ENCODE data around the gene KRTAP6-3.
A peak's percentile ranks its signal among the peaks of the same experiment; 100 is the strongest.

The KRTAP6-3 gene

GRCh38 chr21:30590297-30590696 is 1.9 kb upstream of the KRTAP6-3 start, which contains the start of gene KRTAP22-2:
KRTAP22-2 (minus strand) TSS chr21:30590397.
- Histone ChIP-seq H3K36me3 (replicated peaks in 1 of 2; ENCODE audit: control insufficient read depth in 2 of 2, insufficient read depth in 2 of 2, low read length in 2 of 2) (no peaks in the 10 kb centered on the region), H2BK12ac (ENCODE audit: low read length) (no peak within 1 kb of the TSS), H2AK5ac (ENCODE audit: low read depth, low read length) (no peak within 1 kb of the TSS), H3K4me2 (ENCODE audit: insufficient read depth, low read length, poor library complexity, severe bottlenecking) (no peak within 1 kb of the TSS), H3K9ac (ENCODE audit: low read depth, low read length, poor library complexity) (no peak within 1 kb of the TSS), H2BK120ac (ENCODE audit: low read depth, low read length) (no peak within 1 kb of the TSS), H3K4me1 (ENCODE audit: control insufficient read depth in 2 of 2, insufficient read depth in 1 of 2, low read depth in 1 of 2, low read length in 2 of 2) (no peaks in the 10 kb centered on the region), H3K4ac (ENCODE audit: low read length) (no peak within 1 kb of the TSS), H2AFZ (ENCODE audit: low read length) (no peak within 1 kb of the TSS), H4K8ac (ENCODE audit: low read depth, low read length) (no peak within 1 kb of the TSS), H3K14ac (ENCODE audit: low read length) (no peak within 1 kb of the TSS), H3K27ac (replicated peaks; ENCODE audit: low read length) (no peak within 1 kb of the TSS), H3K79me1 (ENCODE audit: low read depth, low read length) (no peaks in the 10 kb centered on the region), H3K9me3 (replicated peaks in 1 of 2; ENCODE audit: control insufficient read depth in 2 of 2, insufficient read depth in 1 of 2, low read depth in 1 of 2, low read length in 2 of 2) (no peaks in the 10 kb centered on the region), H3K27me3 (ENCODE audit: control insufficient read depth in 3 of 3, insufficient read depth in 3 of 3, low read depth in 1 of 3, low read length in 3 of 3) (no peaks in the 10 kb centered on the region), H2BK5ac (ENCODE audit: low read length) (no peak within 1 kb of the TSS), H3K4me3 (ENCODE audit: low read length in 2 of 2) (no peak within 1 kb of the TSS), H3K23ac (ENCODE audit: low read depth, low read length, poor library complexity) (no peak within 1 kb of the TSS), H2BK15ac (ENCODE audit: low read length) (no peak within 1 kb of the TSS), H3K18ac (ENCODE audit: low read length) (no peak within 1 kb of the TSS), H4K91ac (ENCODE audit: low read depth, low read length, poor library complexity) (no peak within 1 kb of the TSS)
- no peak for DNase-seq (ENCODE audit: low spot score)

GRCh38 chr21:30598802-30599201 is 6.6 kb downstream of the KRTAP6-3 start, which contains the start of gene KRTAP6-2:
KRTAP6-2 (minus strand) TSS chr21:30598902; CDS start chr21:30598874, 28 bp downstream.
- Histone ChIP-seq H3K4me3 (ENCODE audit: low read length in 2 of 2) (no peak within 1 kb of the TSS), H2AK5ac (ENCODE audit: low read depth, low read length) (peak within 1 kb of the TSS; percentile 64), H3K9me3 (replicated peaks in 1 of 2; ENCODE audit: control insufficient read depth in 2 of 2, insufficient read depth in 1 of 2, low read depth in 1 of 2, low read length in 2 of 2) (peaks cover 0 to 2% of the 10 kb centered on the region in 2 donors), H3K18ac (ENCODE audit: low read length) (peak within 1 kb of the TSS; percentile 80), H2BK15ac (ENCODE audit: low read length) (no peak within 1 kb of the TSS), H4K8ac (ENCODE audit: low read depth, low read length) (no peak within 1 kb of the TSS), H3K4me2 (ENCODE audit: insufficient read depth, low read length, poor library complexity, severe bottlenecking) (no peak within 1 kb of the TSS), H3K9ac (ENCODE audit: low read depth, low read length, poor library complexity) (no peak within 1 kb of the TSS), H3K4ac (ENCODE audit: low read length) (no peak within 1 kb of the TSS), H3K79me1 (ENCODE audit: low read depth, low read length) (no peaks in the 10 kb centered on the region), H3K27me3 (ENCODE audit: control insufficient read depth in 3 of 3, insufficient read depth in 3 of 3, low read depth in 1 of 3, low read length in 3 of 3) (no peaks in the 10 kb centered on the region), H3K4me1 (ENCODE audit: control insufficient read depth in 2 of 2, insufficient read depth in 1 of 2, low read depth in 1 of 2, low read length in 2 of 2) (no peaks in the 10 kb centered on the region), H2BK120ac (ENCODE audit: low read depth, low read length) (no peak within 1 kb of the TSS), H2BK5ac (ENCODE audit: low read length) (no peak within 1 kb of the TSS), H2BK12ac (ENCODE audit: low read length) (peak within 1 kb of the TSS; percentile 33), H4K91ac (ENCODE audit: low read depth, low read length, poor library complexity) (no peak within 1 kb of the TSS), H3K36me3 (replicated peaks in 1 of 2; ENCODE audit: control insufficient read depth in 2 of 2, insufficient read depth in 2 of 2, low read length in 2 of 2) (no peaks in the 10 kb centered on the region), H2AFZ (ENCODE audit: low read length) (no peak within 1 kb of the TSS), H3K14ac (ENCODE audit: low read length) (no peak within 1 kb of the TSS), H3K27ac (replicated peaks; ENCODE audit: low read length) (no peak within 1 kb of the TSS), H3K23ac (ENCODE audit: low read depth, low read length, poor library complexity) (peak within 1 kb of the TSS; percentile 8)
- DNase-seq (ENCODE audit: low spot score) = no peak
- no CpG with 5 or more reads among the region's 6 CpGs for WGBS, 2 donors (ENCODE audit: extremely low coverage in 2 of 2, insufficient read length in 2 of 2, insufficient replicate concordance in 1 of 2)

- Histone ChIP-seq H2BK15ac (ENCODE audit: low read length) (no peak within 1 kb of the TSS), H3K36me3 (replicated peaks in 1 of 2; ENCODE audit: control insufficient read depth in 2 of 2, insufficient read depth in 2 of 2, low read length in 2 of 2) (no peaks in the 10 kb centered on the region), H3K9ac (ENCODE audit: low read depth, low read length, poor library complexity) (no peak within 1 kb of the TSS), H2AK5ac (ENCODE audit: low read depth, low read length) (no peak within 1 kb of the TSS), H3K27ac (replicated peaks; ENCODE audit: low read length) (no peak within 1 kb of the TSS), H2BK5ac (ENCODE audit: low read length) (no peak within 1 kb of the TSS), H3K27me3 (ENCODE audit: control insufficient read depth in 3 of 3, insufficient read depth in 3 of 3, low read depth in 1 of 3, low read length in 3 of 3) (no peaks in the 10 kb centered on the region), H3K4me2 (ENCODE audit: insufficient read depth, low read length, poor library complexity, severe bottlenecking) (no peak within 1 kb of the TSS), H2BK120ac (ENCODE audit: low read depth, low read length) (no peak within 1 kb of the TSS), H4K91ac (ENCODE audit: low read depth, low read length, poor library complexity) (no peak within 1 kb of the TSS), H3K9me3 (replicated peaks in 1 of 2; ENCODE audit: control insufficient read depth in 2 of 2, insufficient read depth in 1 of 2, low read depth in 1 of 2, low read length in 2 of 2) (peaks cover 0 to 2% of the 10 kb centered on the region in 2 donors), H2BK12ac (ENCODE audit: low read length) (no peak within 1 kb of the TSS), H3K14ac (ENCODE audit: low read length) (no peak within 1 kb of the TSS), H3K4me1 (ENCODE audit: control insufficient read depth in 2 of 2, insufficient read depth in 1 of 2, low read depth in 1 of 2, low read length in 2 of 2) (no peaks in the 10 kb centered on the region), H3K18ac (ENCODE audit: low read length) (no peak within 1 kb of the TSS), H3K23ac (ENCODE audit: low read depth, low read length, poor library complexity) (no peak within 1 kb of the TSS), H3K79me1 (ENCODE audit: low read depth, low read length) (no peaks in the 10 kb centered on the region), H4K8ac (ENCODE audit: low read depth, low read length) (no peak within 1 kb of the TSS), H2AFZ (ENCODE audit: low read length) (no peak within 1 kb of the TSS), H3K4me3 (ENCODE audit: low read length in 2 of 2) (no peak within 1 kb of the TSS), H3K4ac (ENCODE audit: low read length) (no peak within 1 kb of the TSS)
- no CpG with 5 or more reads among the region's 1 CpG for WGBS, 2 donors (ENCODE audit: extremely low coverage in 2 of 2, insufficient read length in 2 of 2, insufficient replicate concordance in 1 of 2)
- DNase-seq (ENCODE audit: low spot score) = no peak
Measured at GRCh38 chr21:30600787-30601186, 8.5 kb downstream of the KRTAP6-3 start, which contains the start of gene KRTAP22-1. KRTAP22-1 (plus strand) TSS chr21:30601087.

- Histone ChIP-seq H3K79me1 (ENCODE audit: low read depth, low read length) (no peaks in the 10 kb centered on the region), H4K91ac (ENCODE audit: low read depth, low read length, poor library complexity) (no peak overlapping the region), H2BK5ac (ENCODE audit: low read length) (no peak overlapping the region), H3K14ac (ENCODE audit: low read length) (no peak overlapping the region), H4K8ac (ENCODE audit: low read depth, low read length) (no peak overlapping the region), H3K4me3 (ENCODE audit: low read length in 2 of 2) (no peak overlapping the region), H3K4me1 (ENCODE audit: control insufficient read depth in 2 of 2, insufficient read depth in 1 of 2, low read depth in 1 of 2, low read length in 2 of 2) (no peaks in the 10 kb centered on the region), H2BK15ac (ENCODE audit: low read length) (no peak overlapping the region), H2AK5ac (ENCODE audit: low read depth, low read length) (no peak overlapping the region), H2BK12ac (ENCODE audit: low read length) (no peak overlapping the region), H2BK120ac (ENCODE audit: low read depth, low read length) (no peak overlapping the region), H3K36me3 (replicated peaks in 1 of 2; ENCODE audit: control insufficient read depth in 2 of 2, insufficient read depth in 2 of 2, low read length in 2 of 2) (no peaks in the 10 kb centered on the region), H2AFZ (ENCODE audit: low read length) (no peak overlapping the region), H3K4me2 (ENCODE audit: insufficient read depth, low read length, poor library complexity, severe bottlenecking) (no peak overlapping the region), H3K27me3 (ENCODE audit: control insufficient read depth in 3 of 3, insufficient read depth in 3 of 3, low read depth in 1 of 3, low read length in 3 of 3) (no peaks in the 10 kb centered on the region), H3K23ac (ENCODE audit: low read depth, low read length, poor library complexity) (no peak overlapping the region), H3K18ac (ENCODE audit: low read length) (no peak overlapping the region), H3K9me3 (replicated peaks in 1 of 2; ENCODE audit: control insufficient read depth in 2 of 2, insufficient read depth in 1 of 2, low read depth in 1 of 2, low read length in 2 of 2) (no peaks in the 10 kb centered on the region), H3K9ac (ENCODE audit: low read depth, low read length, poor library complexity) (no peak overlapping the region), H3K27ac (replicated peaks; ENCODE audit: low read length) (no peak overlapping the region), H3K4ac (ENCODE audit: low read length) (no peak overlapping the region)
- DNase-seq (ENCODE audit: low spot score) = no peak
- no CpG with 5 or more reads among the region's 2 CpGs for WGBS, 2 donors (ENCODE audit: extremely low coverage in 2 of 2, insufficient read length in 2 of 2, insufficient replicate concordance in 1 of 2)
Measured at GRCh38 chr21:30605968-30606367, 13.7 kb downstream of the KRTAP6-3 start.
